Fibroblast of pulmonary artery (primary cell): Measurements from ENCODE around the gene LMF1.

Experiments used
- DNase-seq: peaks from one replicate; pipeline ENCODE4 v3.0.0-alpha.2; 2010; ENCODE audit warnings: low read depth
- H3K4me3 ChIP-seq: replicated peaks from 2 replicates; pipeline ENCODE4 v1.5.1; 2011; ENCODE audit warnings: low read depth, mild to moderate bottlenecking, control low read depth, low read length, moderate library complexity
- CTCF ChIP-seq: IDR thresholded peaks from 2 replicates; pipeline ENCODE4 v1.5.1; 2011; ENCODE audit warnings: mild to moderate bottlenecking, control low read depth, low read length, inconsistent platforms; ENCODE audit errors: missing control alignments

Gene LMF1

GRCh38 chr16:908526-909155 is 62.1 kb downstream of the LMF1 start:
- no peak for DNase-seq
- no peak for TF ChIP-seq CTCF

GRCh38 chr16:907842-908241 is 62.9 kb downstream of the LMF1 start:
- no peak for TF ChIP-seq CTCF

More at GRCh38 chr16:908526-909155, 62.1 kb downstream of the LMF1 start:
- H3K4me3 ChIP-seq, result no peak overlapping the region

GRCh38 chr16:907361-907760 is 63.4 kb downstream of the LMF1 start:
- DNase-seq, result no peak
- no peak overlapping the region for H3K4me3 ChIP-seq
- no peak for TF ChIP-seq CTCF

More at GRCh38 chr16:907842-908241, 62.9 kb downstream of the LMF1 start:
- no peak overlapping the region for H3K4me3 ChIP-seq
- DNase-seq, result no peak

- no peak overlapping the region for H3K4me3 ChIP-seq
- TF ChIP-seq CTCF, result no peak
- DNase-seq, result no peak
These were observed 64.5 kb downstream of the LMF1 start for GRCh38 chr16:906296-906695.

GRCh38 chr16:901715-902601 is 68.8 kb downstream of the LMF1 start:
- H3K4me3 ChIP-seq, result no peak overlapping the region
- DNase-seq, result no peak
- TF ChIP-seq CTCF, result no peak

GRCh38 chr16:901149-901548 is 69.6 kb downstream of the LMF1 start:
- no peak overlapping the region for H3K4me3 ChIP-seq
- TF ChIP-seq CTCF, result no peak
- no peak for DNase-seq
